SK-MEL-5 (cell line): Measurements from ENCODE around the gene REN. TPM values are rescaled to one million over a fixed set of nuclear protein-coding genes. Genes with fewer than 3 reads are reported as not detected.

Source experiments
- DNase-seq: peaks from one replicate; pipeline ENCODE4 v3.0.0-alpha.2; 2016; ENCODE audit warnings: low read depth, low spot score
- in situ Hi-C: cut with HindIII; loops from 2 replicates; pipeline ENCODE4 v1.10.0; 2016; ENCODE audit warnings: low sequenced_read_pairs, high pct_unique_total_duplicates, low pct_unique_long_range_greater_than_20kb
- polyA plus RNA-seq, 2 experiments: library from polyadenylated mRNA; depleted of rRNA; stranded (reverse); fragments of >200 nt; gene quantifications; 2 replicates each; pipeline ENCODE4 v1.2.3, GENCODE V29; 2015
- total RNA-seq: library from RNA; depleted of rRNA; stranded (reverse); fragments of >200 nt; shearing (Covaris generic); gene quantifications from 2 replicates; pipeline ENCODE4 v1.2.3, GENCODE V29; 2014; rRNA removed

REN gene
- not detected in 2 replicates for total RNA-seq
- not detected in 2 replicates for polyA plus RNA-seq (2015; cell fraction: cytosol; rRNA removed)
- not detected in 2 replicates for polyA plus RNA-seq (2015; cell fraction: nucleus; rRNA removed)

DNA sequence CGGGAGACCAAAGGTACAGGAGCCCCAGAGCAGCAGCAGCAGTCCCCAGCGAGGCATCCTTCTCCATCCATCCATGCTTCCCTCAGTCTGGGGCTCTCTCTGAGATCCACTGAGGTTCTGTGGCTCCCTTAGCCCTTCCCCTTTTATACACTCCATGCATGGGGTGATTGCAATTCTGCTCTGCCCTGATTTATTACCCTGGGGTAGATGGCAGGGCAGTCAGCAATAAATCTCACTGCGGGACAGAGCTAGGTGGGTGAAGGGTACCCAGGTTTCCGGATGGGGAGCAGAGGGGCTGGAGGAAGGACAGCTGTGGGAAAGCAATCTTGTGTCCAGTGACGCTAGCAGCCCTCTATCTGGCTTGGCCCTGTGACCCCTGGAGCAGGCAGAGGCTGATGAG lies at the start of gene REN:
Gene REN (minus strand): TSS at position 119 of the 400 bp plus-strand sequence. CDS start 44 bp downstream, at position 75.
- DNase-seq = no peak
- in situ Hi-C loops = no loop called here

DNA sequence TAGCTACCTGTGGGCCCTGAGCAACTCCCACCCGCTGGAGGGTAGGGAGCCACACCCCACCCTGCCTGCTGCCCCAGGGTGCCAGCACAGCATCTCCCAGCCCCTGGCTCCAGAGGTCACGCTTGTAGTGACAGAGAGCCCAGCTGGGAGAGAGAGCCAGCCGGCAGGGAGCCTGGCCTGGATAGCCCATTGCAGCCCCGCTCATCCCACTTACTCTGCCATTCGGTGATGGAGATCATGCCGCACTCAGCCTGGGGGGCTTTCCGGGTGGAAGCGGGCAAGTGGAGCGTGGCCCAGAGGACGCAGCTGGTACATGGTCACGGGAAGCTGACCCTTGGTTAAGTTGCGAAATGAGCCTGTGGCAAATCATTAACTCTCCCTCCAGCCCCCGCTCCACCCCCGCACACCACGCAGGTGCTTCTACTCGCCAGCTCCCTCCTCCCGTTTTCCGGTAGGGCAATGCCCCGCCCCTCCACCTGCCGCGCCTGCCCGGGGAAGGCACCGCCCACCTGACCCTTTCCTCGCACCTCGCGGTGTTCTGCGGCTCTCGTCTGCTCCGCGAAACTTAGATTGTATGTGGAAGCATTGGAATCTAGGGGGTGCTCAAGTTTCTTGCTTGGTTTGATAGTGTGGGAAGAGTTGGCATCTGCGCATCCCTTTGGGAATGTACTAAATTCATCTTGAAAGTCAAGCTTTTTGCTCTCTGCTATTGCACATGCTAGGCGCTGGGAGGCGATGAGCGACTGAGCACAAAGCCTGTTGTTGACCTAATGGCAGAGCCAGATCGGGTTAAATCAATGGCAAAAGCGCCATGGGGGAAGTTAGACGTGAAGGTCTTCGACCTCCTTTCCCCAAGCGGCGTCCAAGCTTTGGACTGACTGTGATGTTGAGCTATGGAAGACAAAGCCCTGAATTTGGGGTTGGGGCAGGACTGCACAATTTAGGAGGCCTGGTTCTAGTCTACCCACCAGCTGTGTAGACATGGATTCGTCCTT lies 47.8 kb upstream of the REN start, which contains the start of gene GOLT1A:
Gene GOLT1A (minus strand): TSS at position 321 of the 995 bp plus-strand sequence. CDS start 82 bp downstream, at position 239.
- in situ Hi-C loops = loop anchor here (10.0 kb wide), 1 partner anchor 151 kb away; no protein-coding TSS in a partner anchor

DNA sequence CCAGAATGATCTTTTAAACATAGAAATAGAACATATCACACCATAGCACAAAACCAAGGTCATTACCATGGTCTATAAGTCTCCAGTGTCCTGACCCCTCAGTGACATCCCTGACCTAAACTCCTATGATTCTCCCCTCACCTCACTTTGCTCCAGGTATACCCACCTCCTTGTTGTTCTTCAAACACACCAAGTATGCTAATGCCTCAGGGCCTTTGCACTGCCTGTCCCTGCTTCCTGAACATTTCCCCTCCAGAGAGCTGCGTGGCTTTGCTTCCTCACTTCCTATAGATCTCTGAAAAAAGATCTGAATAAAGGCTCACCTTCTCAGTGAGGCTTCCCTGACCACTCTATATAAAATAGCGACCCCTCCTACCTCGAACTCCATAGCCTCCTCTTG lies 46.6 kb upstream of the REN start:
- in situ Hi-C loops = loop anchor here (10.0 kb wide), 1 partner anchor 152 kb away; no protein-coding TSS in a partner anchor
- no peak for DNase-seq

More for the DNA sequence above, 47.8 kb upstream of the REN start, which contains the start of gene GOLT1A:
- peak; percentile 84 for DNase-seq

DNA sequence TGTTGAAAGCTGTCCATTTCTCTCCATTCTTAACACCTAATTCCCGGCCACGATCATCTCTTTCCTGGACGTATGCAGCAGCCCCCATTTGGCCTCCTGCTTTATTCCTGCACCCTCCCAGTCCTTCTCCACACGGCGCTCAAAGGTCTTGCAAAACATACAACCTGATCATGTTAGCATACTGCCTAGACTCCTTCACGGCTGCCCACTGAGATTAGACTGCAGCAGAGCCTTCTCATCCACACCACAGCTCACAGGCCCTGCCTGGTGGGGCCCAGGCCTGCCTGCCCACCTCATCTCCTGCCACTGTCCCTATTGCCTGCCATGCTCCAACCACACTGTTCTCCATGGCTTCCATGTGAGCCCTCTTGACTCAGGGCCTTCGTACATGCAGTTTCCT lies 44.9 kb upstream of the REN start:
- DNase-seq = no peak
- in situ Hi-C loops = loop anchor here (10.0 kb wide), 1 partner anchor 154 kb away; no protein-coding TSS in a partner anchor

DNA sequence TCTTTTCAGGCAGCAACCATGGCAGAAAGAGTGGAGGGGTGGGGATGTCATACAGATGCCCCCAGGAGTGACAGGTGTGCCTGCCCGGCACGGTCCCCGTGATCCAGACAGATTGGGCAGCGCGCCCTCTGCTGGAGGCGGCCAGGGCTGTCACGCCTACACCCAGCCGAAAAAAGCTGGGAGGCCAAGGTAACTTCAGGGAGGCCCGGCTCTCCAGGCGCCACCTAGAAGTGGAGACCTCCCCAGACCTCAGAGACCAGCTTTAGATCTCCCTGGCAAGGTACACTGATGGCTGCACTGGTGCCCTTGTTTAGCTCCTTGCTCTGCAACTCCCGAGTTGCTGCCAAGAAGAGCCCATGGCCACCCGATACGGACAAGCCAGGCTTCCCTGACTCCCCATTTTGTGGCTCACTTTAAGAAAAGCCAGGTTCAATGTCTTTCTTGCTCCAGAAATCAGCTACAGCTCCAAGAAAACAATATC lies 41.0 kb upstream of the REN start:
- in situ Hi-C loops = no loop called here
- peak; percentile 51 for DNase-seq

DNA sequence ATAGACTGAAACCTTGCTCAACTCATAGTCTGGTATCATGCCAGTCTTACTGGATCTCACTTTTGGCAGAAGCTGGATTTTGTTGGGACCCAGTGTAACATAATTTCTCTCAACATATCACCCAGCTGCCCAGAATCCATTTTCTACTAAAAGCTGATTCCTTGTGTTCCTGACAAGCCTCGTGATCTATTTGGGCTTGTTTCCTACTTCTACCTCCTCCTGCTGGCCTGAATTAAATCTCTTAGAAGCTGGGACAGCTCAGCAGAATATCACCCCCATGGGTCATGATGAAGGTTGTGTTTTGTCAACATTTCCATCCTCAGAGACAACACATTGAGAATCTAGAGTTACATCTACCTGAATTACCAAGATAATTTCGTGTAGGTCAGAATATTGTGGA lies 40.0 kb upstream of the REN start:
- peak; percentile 50 for DNase-seq
- in situ Hi-C loops = no loop called here

DNA sequence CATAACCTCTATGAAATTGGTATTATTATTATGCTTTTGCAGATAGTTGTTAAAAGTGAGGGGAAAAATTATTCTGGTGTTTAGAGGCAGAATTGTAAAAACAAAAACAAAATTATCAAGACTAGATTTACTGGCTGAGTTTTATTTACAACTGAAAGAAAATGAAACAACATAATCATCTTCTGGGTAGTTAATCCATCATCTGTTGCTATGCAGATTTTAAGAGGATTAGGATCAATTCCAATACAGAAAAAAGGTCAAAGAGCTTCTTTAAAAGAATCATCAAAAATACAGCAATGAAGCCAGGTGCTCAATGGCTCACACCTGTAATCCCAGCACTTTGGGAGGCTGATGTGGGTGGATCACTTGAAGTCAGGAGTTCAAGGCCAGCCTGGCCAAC lies 39.3 kb upstream of the REN start:
- in situ Hi-C loops = no loop called here
- peak; percentile 32 for DNase-seq

DNA sequence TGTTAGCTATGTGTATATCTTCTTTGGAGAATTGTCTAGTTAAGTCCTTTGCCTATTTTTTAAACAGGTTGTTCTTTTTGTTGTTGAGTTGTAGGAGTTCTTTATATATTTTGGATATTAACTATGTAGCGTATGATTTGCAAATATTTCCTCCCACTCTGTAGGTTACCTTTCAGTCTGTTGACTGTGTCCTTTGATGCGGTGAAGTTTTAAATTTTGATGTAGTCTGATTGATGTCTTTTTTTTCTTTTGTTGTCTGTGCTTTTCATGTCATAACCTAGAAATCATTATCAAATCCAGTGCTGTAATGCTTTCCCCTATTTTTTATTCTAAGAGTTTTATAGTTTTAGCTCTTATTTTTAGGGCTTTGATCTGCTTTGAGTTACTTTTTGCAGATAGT lies 38.8 kb upstream of the REN start:
- in situ Hi-C loops = no loop called here
- DNase-seq = no peak

DNA sequence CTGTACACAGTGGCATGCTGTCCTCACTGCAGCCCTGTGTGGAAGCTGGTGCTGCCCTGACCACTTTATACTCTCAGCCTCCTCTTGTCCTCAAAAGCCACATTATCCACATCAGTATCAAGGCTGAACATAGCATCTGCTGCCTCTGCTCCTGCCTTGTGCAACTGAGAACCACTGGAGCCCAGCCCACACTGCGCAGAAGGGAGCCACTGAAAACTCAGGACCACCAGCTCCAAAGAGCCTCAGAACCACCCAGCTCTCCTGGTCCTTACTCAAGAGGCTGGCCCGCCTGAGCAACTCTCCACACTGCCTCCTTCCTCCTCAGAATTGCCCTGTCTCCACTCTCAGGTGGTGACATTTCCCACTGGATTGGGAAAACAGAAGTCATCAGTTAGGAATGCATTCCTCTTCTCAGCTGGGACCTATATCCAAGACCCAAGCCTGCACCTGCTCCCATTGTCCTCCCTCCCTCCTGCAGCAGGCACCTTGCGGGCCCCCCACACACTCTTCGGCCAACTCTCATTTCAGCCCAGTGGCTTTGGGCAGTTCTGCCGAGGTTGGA lies 37.1 kb upstream of the REN start:
- in situ Hi-C loops = no loop called here
- DNase-seq = no peak

DNA sequence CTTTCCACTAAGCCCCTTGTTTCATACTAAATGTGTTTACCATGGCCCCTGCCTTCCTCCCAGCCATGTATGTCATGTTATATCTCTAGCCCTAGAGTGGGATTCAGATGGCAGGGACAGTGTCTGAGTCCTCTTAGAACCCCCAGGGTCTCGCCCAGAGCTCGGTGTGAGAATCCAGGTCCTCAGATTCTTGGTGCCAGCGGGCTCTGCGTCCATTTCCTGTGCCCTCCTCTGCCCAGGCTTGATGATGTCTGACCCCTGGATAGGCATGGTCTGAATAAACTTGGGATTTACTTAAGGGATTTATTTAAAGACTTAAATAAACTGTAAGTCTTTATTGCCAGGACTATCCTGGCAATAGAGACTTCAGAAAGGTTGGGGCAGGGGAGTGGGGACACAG lies 36.3 kb upstream of the REN start:
- DNase-seq = no peak
- in situ Hi-C loops = no loop called here

DNA sequence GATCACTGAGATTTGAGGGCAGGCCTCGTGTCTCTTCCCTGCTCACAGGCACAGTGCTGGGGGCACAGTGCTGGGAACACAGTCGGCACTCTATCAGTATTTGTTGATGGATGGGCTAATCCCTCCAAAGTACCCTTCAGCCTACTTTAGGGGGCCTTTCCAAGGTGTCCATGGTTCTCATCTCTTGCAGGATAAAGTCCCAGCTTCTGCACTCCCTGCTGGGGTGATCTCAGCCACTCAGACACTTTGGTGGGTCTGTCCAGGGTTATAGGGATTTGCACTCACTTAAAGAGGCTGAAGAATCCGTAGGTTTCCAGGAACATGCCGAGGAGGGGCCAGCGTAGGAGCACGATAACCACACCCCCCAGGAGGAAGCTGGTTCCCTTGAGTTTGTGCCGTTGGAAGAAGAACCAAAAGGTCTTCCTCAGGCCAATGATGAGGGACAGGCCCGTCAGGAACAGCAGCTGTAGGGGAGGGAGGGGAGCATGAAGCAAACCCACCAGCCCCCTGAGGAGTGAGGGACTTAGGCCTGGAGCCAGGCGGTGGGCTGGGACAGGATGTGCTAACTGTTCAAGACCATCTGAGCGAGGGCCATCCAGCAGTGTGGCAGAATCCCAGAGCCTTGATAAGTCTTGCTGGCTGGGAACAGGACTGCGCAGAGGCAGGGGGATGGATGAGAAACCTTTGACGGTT lies 35.4 kb upstream of the REN start:
- DNase-seq = no peak
- in situ Hi-C loops = no loop called here

DNA sequence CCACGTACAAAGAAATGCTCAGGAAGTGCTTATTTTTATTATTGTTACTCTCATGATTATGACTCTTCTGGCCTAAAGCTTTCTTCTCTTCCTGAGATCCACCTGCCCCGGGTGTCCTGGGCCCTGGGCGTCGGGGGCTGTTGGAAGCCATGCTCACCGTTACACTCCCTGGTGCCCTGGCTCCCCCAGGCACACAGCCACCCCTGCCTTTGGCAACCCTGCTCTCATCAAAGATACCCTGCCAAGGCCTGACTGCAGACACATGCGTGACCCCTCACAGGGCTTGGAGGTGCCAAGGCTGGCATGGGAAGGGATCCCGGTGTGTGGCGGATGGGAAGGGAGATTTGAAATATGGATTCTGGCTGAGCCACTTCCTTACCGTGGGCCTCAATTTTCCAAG lies 33.4 kb upstream of the REN start:
- in situ Hi-C loops = no loop called here
- DNase-seq = no peak

DNA sequence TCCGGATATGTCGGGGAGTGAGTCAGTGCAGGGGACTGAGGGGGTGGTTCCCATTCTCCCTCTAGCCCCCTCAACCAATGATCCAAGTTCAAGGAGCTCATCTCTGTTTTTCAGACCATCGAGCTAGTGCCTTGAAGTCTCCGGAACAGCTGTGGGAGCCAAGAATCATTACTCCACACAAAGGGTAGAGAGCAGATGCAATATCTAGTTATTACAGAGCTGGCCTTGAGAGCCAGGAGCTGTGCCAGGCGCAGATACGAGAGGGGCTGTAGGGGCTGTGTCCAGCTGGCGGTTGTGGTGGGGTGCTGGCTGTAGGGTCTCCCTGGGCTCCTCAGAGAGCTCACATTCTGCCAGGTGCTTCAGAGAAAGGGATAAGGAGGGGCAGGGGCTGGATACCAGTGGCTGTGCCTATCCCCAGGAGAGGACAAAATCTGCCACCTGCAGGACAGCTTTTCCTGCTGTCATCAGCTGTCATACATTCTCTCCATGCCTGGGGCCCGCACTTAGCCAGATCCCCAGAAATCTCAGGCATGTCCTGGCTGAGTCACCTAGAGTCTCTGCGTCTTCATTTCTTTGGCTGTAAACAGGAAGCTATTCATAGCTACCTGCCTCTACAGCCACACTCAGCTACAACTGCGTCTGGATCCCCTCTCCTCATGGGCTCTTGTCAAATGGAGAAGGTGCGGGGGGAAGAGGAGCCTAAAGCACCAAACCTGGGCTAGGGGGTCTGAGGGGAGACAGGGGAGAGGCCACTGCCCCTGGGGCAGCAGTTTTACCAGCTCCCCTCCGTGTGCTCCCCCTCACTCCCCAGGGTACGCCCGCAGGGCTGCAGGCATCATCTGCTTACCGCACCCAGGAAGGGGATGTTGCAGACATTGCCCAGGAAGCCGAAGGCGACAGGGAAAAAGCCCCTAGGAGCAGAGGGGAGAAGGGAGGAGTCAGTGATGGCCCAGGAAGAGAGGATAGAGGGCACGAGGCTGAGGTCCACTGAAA lies 32.5 kb upstream of the REN start:
- in situ Hi-C loops = no loop called here
- DNase-seq = no peak

DNA sequence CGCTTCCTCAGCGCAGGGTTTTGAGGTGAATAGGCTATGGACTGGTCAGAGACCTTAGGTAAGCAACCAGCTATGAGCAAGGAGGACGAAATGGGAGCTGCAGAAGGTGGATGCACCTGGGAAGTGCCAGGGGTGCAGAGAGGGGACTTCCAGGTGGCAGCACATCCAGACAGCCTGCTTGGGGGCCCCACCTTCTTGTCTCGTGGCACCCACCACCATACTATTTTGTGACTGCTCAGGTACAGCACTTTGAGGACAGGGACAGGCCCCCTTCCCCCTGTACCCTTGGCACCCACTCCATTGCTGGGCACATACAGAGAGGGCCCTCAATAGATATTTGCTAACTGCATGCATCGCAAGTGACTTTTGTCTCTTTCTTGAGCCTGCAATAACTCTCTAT lies 30.9 kb upstream of the REN start:
- in situ Hi-C loops = no loop called here
- DNase-seq = no peak

DNA sequence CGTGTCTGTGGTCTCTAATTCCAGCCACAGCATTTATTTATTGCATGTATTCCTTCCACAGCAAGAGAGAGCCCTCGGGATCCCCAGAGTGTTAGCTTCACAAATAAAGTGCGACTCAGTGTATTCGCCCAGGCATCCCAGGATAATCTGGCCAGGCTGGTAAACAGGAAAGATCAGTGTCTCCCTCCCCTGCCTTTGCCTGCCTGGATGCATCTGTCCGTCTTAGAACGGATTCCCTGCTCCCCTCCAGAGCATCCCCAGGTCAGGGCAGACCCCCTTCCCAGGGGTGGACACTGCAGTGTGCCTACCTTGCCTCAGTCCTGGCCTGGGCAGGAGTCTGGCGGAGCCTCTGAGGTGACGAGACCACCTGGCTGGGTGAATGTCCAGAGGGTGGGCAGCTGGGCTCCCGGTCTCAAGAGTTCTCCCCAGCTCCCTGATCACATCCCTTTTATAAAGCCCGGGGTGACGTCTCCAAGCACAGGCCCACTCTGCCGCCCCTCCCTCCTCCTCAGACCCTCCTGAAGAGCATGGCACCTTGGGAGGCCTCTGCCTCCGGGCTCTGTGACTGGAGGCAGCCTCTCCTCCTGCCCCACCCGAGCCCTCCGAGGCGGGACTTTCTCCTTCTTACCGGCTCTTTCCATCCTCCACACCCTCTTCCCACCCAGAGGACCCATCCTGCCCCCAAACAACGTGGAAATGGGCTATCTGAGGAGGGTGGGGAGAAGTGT lies 30.1 kb upstream of the REN start, which contains the start of gene KISS1:
Gene KISS1 (minus strand): TSS at position 424 of the 728 bp plus-strand sequence. CDS start 3,615 bp downstream, outside the sequence.
- in situ Hi-C loops = no loop called here
- DNase-seq = no peak

DNA sequence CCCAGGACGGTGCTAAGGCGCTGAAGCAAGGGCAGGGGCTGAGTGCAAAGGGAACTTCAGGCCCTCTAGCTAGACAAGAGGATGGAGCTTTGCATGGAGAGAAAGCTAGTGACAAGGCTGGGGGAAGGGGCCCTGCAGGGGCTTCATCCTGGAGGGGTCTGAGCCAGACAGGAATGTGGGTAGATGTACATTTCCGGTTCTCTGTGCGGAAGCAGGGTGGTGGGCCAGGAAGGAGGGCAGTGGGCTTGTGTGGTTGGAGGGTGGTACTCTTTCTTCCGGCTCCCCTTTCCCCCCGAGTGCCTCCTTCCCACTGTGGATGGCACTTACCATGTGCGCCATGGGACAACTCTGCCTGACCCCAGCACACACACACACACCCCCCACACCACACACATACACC lies 28.6 kb upstream of the REN start:
- no peak for DNase-seq
- in situ Hi-C loops = no loop called here
